ENCODE results near the gene USP40.

USP40 gene

DNA sequence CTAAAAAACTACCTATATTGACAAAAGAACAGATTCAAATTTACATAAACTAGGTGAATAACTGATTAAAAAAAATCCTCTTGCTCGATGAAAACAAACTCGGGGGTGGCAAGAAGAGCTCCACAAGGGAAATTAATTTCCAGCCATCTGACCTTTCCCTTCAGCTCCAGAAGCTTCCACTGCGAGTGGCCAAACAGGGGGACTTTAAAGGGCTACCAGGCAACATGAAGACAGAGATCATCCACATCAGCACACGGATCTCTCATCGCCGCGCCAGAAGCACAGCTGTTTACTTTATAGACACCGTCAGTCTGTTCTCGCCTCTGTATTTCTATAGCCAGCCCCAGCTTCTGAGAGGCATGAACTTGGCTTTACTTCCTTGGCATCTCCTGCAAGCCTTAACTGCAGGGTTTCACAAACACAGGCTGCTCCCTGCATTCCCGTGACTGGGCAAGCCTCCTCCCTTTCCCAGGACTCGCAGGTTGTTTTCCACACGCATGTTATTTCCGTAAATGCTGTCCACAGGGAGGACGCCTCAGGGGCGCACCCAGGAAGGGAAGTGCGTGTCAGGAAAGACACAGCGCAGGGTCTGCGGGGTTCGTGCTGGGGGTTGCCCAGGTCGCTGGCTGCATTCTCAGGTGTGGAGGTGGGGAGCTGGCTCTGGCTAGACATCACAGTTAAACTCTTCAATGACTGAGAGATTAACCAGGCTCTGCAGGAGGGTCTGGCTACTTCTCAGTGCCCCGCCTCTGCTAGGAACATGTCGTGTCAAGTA, 85.0 kb downstream of the USP40 start:
- Histone ChIP-seq H3K4me1 (ENCODE audit: insufficient read depth, low read length, poor library complexity, severe bottlenecking) (no peaks in the 10 kb centered on the region), H2AFZ (ENCODE audit: low read length) (no peak overlapping the region), H3K9me2 (replicated peaks; ENCODE audit: low read depth, low read length) (no peaks in the 10 kb centered on the region), H3K36me3 (ENCODE audit: insufficient read depth, low read length) (peaks cover 5% of the 10 kb centered on the region; the same call in 1 of the 2 replicates), H3K9me3 (ENCODE audit: insufficient read depth, low read depth, low read length) (no peaks in the 10 kb centered on the region), H3K4me2 (ENCODE audit: low read depth, low read length, poor library complexity, severe bottlenecking) (no peak overlapping the region), H3F3A (ENCODE audit: low read depth) (no peaks in the 10 kb centered on the region), H3K4me3 (ENCODE audit: low read length, poor library complexity, severe bottlenecking) (no peak overlapping the region), H3K9ac (ENCODE audit: low read depth, low read length, poor library complexity, severe bottlenecking) (no peak overlapping the region), H3K27me3 (ENCODE audit: insufficient read depth, low read length, poor library complexity, severe bottlenecking) (no peaks in the 10 kb centered on the region), H4K20me1 (ENCODE audit: insufficient read depth, low read length, poor library complexity, severe bottlenecking) (no peaks in the 10 kb centered on the region), H3K79me2 (ENCODE audit: insufficient read depth, low read length) (no peaks in the 10 kb centered on the region)
- TF ChIP-seq, protein P1, sequence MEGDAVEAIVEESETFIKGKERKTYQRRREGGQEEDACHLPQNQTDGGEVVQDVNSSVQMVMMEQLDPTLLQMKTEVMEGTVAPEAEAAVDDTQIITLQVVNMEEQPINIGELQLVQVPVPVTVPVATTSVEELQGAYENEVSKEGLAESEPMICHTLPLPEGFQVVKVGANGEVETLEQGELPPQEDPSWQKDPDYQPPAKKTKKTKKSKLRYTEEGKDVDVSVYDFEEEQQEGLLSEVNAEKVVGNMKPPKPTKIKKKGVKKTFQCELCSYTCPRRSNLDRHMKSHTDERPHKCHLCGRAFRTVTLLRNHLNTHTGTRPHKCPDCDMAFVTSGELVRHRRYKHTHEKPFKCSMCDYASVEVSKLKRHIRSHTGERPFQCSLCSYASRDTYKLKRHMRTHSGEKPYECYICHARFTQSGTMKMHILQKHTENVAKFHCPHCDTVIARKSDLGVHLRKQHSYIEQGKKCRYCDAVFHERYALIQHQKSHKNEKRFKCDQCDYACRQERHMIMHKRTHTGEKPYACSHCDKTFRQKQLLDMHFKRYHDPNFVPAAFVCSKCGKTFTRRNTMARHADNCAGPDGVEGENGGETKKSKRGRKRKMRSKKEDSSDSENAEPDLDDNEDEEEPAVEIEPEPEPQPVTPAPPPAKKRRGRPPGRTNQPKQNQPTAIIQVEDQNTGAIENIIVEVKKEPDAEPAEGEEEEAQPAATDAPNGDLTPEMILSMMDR (conservative IDR thresholded peaks at IDR 0.05; ENCODE audit: low read length), result no peak
- TF ChIP-seq EZH2phosphoT487 (IDR thresholded peaks at IDR 0.05; ENCODE audit: borderline replicate concordance), result no peak

DNA sequence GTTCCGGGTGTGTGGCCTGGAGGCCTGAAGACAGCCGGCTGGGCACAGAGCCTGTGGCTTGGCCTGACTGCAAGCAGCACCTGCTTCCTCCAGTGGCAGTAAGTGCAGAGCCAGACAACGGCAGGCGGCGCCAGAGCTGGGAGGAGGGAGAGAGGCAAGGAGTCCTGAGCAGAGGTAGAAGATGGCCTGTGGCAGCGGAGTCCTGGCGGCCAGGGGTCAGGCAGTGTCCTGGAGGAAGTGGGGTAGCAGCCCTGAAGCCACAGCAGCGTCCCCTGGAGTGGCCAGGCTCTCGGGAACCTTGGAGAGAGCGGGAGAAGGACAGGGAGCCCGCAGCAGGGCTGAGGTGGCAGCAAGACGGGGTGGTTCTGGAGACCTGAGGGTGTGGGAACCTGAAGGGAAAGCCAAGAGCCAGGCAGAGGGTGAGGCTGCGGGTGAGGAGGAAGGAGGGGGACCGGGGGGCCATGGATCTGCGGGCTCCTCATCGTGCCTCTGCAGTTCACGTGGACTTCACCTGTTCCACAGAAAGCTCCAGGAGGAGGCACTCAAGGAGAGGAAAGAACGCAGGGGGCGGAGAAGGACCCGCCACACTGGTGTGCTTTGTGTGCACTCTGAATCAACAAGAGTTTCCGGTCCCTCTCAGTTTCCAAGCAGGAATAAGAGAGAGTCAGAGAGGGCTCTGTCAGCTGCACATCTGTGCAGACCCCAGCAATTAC, 85.9 kb downstream of the USP40 start:
- Histone ChIP-seq H4K20me1 (ENCODE audit: insufficient read depth, low read length, poor library complexity, severe bottlenecking) (no peaks in the 10 kb centered on the region), H3K36me3 (ENCODE audit: insufficient read depth, low read length) (peaks cover 5% of the 10 kb centered on the region; the same call in 1 of the 2 replicates)
- TF ChIP-seq EZH2phosphoT487 (IDR thresholded peaks at IDR 0.05; ENCODE audit: borderline replicate concordance), result no peak
- TF ChIP-seq, protein P1 (conservative IDR thresholded peaks at IDR 0.05; ENCODE audit: low read length), result no peak

DNA sequence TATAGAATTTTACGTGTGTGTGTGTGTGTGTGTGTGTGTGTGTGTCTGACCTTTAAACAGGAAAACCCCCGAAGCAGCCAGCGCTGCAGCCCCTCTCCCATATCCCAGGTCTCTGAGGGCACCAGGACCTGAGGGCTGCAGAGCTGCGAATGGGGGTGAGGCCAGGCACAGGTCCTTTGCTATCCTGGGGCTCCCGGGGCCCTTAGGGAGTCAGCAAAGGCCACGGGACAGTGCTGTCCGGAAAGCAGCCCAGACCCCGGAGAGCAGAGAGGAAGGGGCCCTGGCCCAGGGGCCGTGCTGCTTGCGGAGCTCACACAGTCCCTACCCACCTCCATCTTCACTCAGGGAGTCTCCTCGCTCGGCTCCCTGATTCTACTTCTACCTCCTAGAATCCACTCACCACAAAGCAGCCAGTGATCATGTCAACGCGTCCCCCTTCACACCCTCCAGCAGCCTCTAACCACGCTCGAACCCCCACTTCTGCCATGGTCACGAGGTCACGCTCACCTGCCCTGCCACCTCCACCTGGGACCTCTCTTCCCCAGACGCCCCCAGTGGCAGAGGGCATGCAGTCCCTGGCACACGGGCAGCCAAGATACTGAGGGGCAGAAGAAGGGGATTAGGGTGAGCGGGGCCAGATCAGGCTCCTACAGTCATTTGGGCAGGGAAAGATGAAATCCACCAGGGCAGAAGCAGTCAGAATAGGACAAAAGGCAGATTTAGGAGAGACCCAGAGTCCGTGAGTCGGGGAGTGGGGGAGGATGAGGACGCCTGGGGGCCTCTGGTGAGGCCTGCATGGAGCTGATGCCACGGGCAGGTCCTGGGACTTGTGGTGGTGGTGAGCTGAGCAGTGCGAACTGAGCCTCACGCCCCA, 86.7 kb downstream of the USP40 start:
- H3F3A ChIP-seq (ENCODE audit: low read depth), result no peaks in the 10 kb centered on the region
- no peaks in the 10 kb centered on the region for H4K20me1 ChIP-seq (ENCODE audit: insufficient read depth, low read length, poor library complexity, severe bottlenecking)
- TF ChIP-seq, protein P1 (conservative IDR thresholded peaks at IDR 0.05; ENCODE audit: low read length), result no peak
- TF ChIP-seq EZH2phosphoT487 (IDR thresholded peaks at IDR 0.05; ENCODE audit: borderline replicate concordance), result no peak
- H3K4me2 ChIP-seq (ENCODE audit: low read depth, low read length, poor library complexity, severe bottlenecking), result no peak overlapping the region
- H3K4me3 ChIP-seq (ENCODE audit: low read length, poor library complexity, severe bottlenecking), result no peak overlapping the region
- H3K9ac ChIP-seq (ENCODE audit: low read depth, low read length, poor library complexity, severe bottlenecking), result no peak overlapping the region
- no peaks in the 10 kb centered on the region for H3K79me2 ChIP-seq (ENCODE audit: insufficient read depth, low read length)
- no peak overlapping the region for H2AFZ ChIP-seq (ENCODE audit: low read length)
- H3K4me1 ChIP-seq (ENCODE audit: insufficient read depth, low read length, poor library complexity, severe bottlenecking), result no peaks in the 10 kb centered on the region
- H3K36me3 ChIP-seq (ENCODE audit: insufficient read depth, low read length), result no peaks in the 10 kb centered on the region
- no peaks in the 10 kb centered on the region for H3K9me3 ChIP-seq (ENCODE audit: insufficient read depth, low read depth, low read length)
- H3K27me3 ChIP-seq (ENCODE audit: insufficient read depth, low read length, poor library complexity, severe bottlenecking), result no peaks in the 10 kb centered on the region
- H3K9me2 ChIP-seq (replicated peaks; ENCODE audit: low read depth, low read length), result no peaks in the 10 kb centered on the region

More for the DNA sequence above, 85.9 kb downstream of the USP40 start:
- Histone ChIP-seq H3K4me3 (ENCODE audit: low read length, poor library complexity, severe bottlenecking) (no peak overlapping the region), H3K79me2 (ENCODE audit: insufficient read depth, low read length) (no peaks in the 10 kb centered on the region), H3F3A (ENCODE audit: low read depth) (no peaks in the 10 kb centered on the region), H3K4me2 (ENCODE audit: low read depth, low read length, poor library complexity, severe bottlenecking) (no peak overlapping the region), H3K9ac (ENCODE audit: low read depth, low read length, poor library complexity, severe bottlenecking) (no peak overlapping the region), H3K27me3 (ENCODE audit: insufficient read depth, low read length, poor library complexity, severe bottlenecking) (no peaks in the 10 kb centered on the region), H3K4me1 (ENCODE audit: insufficient read depth, low read length, poor library complexity, severe bottlenecking) (no peaks in the 10 kb centered on the region), H3K9me2 (replicated peaks; ENCODE audit: low read depth, low read length) (no peaks in the 10 kb centered on the region), H3K9me3 (ENCODE audit: insufficient read depth, low read depth, low read length) (no peaks in the 10 kb centered on the region), H2AFZ (ENCODE audit: low read length) (no peak overlapping the region)

All from Loucy (cell line).